22Rv1 (cell line): ENCODE measurements around the gene HPGDS.

Experiments
- CTCF ChIP-seq: fragments of 450-650 bp; IDR thresholded peaks from 2 replicates; pipeline ENCODE4 v1.5.1; 2017; ENCODE audit warnings: mild to moderate bottlenecking
- ZFX ChIP-seq: fragments of 450-650 bp; IDR thresholded peaks from 2 replicates; pipeline ENCODE4 v1.6.1; 2017; ENCODE audit warnings: antibody characterized with exemption, borderline replicate concordance

- no peak for TF ChIP-seq CTCF
- no peak for TF ChIP-seq ZFX
These were observed 6.6 kb upstream of the HPGDS start for GRCh38 chr4:94349193-94349592.
